Calu3 (cell line): ENCODE results near the gene DDX10. TPM values are rescaled to one million over a fixed set of nuclear protein-coding genes. Genes with fewer than 3 reads are reported as not detected.

ENCODE experiments used
- BruUV-seq: library from RNA; stranded (reverse); fragments of 400-500 nt; replicated peaks from 2 replicates; lab custom pipeline; 2021; lab: Mats Ljungman, UMichigan
- CTCF ChIA-PET: fragments of 300-600 bp; sonication (Branson Sonifier 250); formaldehyde crosslinking; loops from one replicate; lab custom pipeline; 2022; ENCODE audit warnings: antibody characterized with exemption; lab: Charles Lee
- DNase-seq: peaks from one replicate; pipeline ENCODE4 v3.0.0; 2022
- H3K27ac Mint-ChIP-seq: one replicate; pipeline ENCODE4 v1.8.0; 2022; ENCODE audit warnings: mixed read lengths; ENCODE audit not compliant: unreplicated experiment
- H3K27me3 Mint-ChIP-seq: one replicate; pipeline ENCODE4 v1.8.0; 2022; ENCODE audit warnings: mixed read lengths; ENCODE audit not compliant: unreplicated experiment
- H3K36me3 Mint-ChIP-seq: one replicate; pipeline ENCODE4 v1.8.0; 2022; ENCODE audit warnings: mild to moderate bottlenecking, moderate library complexity, mixed read lengths; ENCODE audit not compliant: insufficient read depth, unreplicated experiment
- H3K4me1 Mint-ChIP-seq: one replicate; pipeline ENCODE4 v1.8.0; 2022; ENCODE audit warnings: mild to moderate bottlenecking, low read depth, mixed read lengths; ENCODE audit not compliant: unreplicated experiment
- H3K4me3 Mint-ChIP-seq: one replicate; pipeline ENCODE4 v1.8.0; 2022; ENCODE audit warnings: mild to moderate bottlenecking, low read depth, moderate library complexity, mixed read lengths; ENCODE audit not compliant: unreplicated experiment
- H3K9me3 Mint-ChIP-seq: one replicate; pipeline ENCODE4 v1.8.0; 2022; ENCODE audit warnings: low read depth, mixed read lengths; ENCODE audit not compliant: unreplicated experiment
- intact Hi-C: fragments of 100-400 bp; cut with micrococcal nuclease; formaldehyde crosslinking; loops from one replicate; pipeline ENCODE4 v1.10.0; 2022; ENCODE audit not compliant: unreplicated experiment
- total RNA-seq: library from RNA; stranded (reverse); gene quantifications from 2 replicates; pipeline ENCODE4 v1.2.3, GENCODE V29; 2022
- TF ChIP-seq, protein P1 (sequence below): fragments of 200-600 bp; IDR thresholded peaks from one replicate; pipeline ENCODE4 v1.8.0; 2022; ENCODE audit warnings: antibody characterized with exemption; ENCODE audit not compliant: unreplicated experiment

Gene DDX10
- total RNA-seq, 1 experiment from 2014 or later, result 31.2 TPM

DNA sequence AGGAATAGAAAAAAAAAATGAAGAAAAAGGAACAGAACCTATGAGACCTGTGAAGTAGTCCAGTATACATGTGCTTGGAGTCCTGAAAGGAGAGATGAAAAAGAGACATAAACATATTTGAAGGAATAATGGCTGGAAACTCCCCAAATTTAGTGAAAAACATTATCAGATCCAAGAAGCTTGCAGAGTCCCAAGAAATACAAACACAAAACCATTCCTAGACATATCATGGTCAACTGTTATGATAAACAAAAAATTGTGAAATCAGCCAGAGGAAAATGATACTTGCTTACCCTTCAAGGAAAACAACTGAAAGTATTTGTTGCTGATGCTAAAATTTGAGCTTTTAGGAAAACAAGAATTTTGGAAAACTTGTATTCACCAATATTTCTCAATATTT lies 250.1 kb downstream of the DDX10 start:
- CTCF ChIA-PET, result interaction anchor here (0.7 kb wide), 2 partner anchors 8 to 25 kb away, joined by 3 to 4 read pairs; no protein-coding TSS in a partner anchor
- intact Hi-C loops, result no loop called here
- no peak overlapping the region for H3K4me3 Mint-ChIP-seq

DNA sequence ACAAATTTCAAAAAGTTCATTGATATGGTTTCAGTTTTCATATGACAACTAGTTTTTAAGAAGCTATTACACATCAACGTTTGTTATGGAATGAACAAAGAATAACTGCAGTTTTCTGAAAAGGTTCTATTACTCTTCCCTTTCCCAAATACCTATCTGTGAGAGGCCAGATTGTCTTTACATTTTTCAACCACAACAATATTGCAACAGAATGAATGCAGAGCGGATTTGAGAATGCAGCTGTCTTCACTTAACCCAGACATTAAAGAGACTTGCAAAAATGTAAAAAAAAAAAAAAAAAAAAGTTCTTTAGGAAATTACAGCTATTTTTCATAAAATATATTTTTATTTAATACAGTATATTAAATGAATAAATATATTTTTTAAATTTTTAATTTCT lies 250.8 kb downstream of the DDX10 start:
- Mint-ChIP-seq H3K27me3 (no peaks in the 10 kb centered on the region), H3K9me3 (no peaks in the 10 kb centered on the region), H3K27ac (no peak overlapping the region), H3K36me3 (peaks cover 3% of the 10 kb centered on the region), H3K4me1 (peaks cover 19% of the 10 kb centered on the region), H3K4me3 (no peak overlapping the region)
- TF ChIP-seq, protein P1, sequence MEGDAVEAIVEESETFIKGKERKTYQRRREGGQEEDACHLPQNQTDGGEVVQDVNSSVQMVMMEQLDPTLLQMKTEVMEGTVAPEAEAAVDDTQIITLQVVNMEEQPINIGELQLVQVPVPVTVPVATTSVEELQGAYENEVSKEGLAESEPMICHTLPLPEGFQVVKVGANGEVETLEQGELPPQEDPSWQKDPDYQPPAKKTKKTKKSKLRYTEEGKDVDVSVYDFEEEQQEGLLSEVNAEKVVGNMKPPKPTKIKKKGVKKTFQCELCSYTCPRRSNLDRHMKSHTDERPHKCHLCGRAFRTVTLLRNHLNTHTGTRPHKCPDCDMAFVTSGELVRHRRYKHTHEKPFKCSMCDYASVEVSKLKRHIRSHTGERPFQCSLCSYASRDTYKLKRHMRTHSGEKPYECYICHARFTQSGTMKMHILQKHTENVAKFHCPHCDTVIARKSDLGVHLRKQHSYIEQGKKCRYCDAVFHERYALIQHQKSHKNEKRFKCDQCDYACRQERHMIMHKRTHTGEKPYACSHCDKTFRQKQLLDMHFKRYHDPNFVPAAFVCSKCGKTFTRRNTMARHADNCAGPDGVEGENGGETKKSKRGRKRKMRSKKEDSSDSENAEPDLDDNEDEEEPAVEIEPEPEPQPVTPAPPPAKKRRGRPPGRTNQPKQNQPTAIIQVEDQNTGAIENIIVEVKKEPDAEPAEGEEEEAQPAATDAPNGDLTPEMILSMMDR, result no peak
- no peak for DNase-seq
- intact Hi-C loops, result no loop called here
- CTCF ChIA-PET, result no interaction called here
- BruUV-seq, result no TSS peak

More for the DNA sequence above, 250.1 kb downstream of the DDX10 start:
- no peak overlapping the region for H3K27ac Mint-ChIP-seq
- peaks cover 7% of the 10 kb centered on the region for H3K36me3 Mint-ChIP-seq
- no peaks in the 10 kb centered on the region for H3K9me3 Mint-ChIP-seq
- DNase-seq, result no peak
- no peaks in the 10 kb centered on the region for H3K27me3 Mint-ChIP-seq
- H3K4me1 Mint-ChIP-seq, result peaks cover 26% of the 10 kb centered on the region
- TF ChIP-seq, protein P1, result no peak
- BruUV-seq, result no TSS peak

DNA sequence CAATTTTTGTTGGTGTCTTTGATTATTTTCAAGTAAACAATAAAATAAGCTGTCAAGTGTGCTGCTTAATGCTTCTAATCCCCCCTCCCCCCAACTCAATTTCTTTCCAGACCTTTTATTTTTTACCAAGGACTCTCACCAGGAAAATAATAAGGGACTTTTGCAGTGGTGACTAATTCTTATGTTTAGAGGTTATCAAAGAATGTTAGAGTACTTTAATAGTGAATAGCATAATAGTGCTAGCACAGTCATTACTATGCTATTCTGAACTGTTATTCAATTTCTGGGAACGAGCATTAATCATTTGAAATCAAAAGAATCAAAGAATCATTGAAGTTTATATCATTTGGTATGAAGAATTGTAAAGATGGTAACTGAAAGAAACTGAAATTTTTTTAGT lies 251.4 kb downstream of the DDX10 start:
- Mint-ChIP-seq H3K9me3 (no peaks in the 10 kb centered on the region), H3K27me3 (no peaks in the 10 kb centered on the region), H3K4me3 (no peak overlapping the region), H3K27ac (no peak overlapping the region), H3K4me1 (peaks cover 15% of the 10 kb centered on the region), H3K36me3 (no peaks in the 10 kb centered on the region)
- CTCF ChIA-PET, result interaction anchor here (0.6 kb wide), 1 partner anchor 16 kb away, joined by 3 read pairs; no protein-coding TSS in a partner anchor
- DNase-seq, result no peak
- intact Hi-C loops, result no loop called here
- no TSS peak for BruUV-seq
- TF ChIP-seq, protein P1, result no peak

DNA sequence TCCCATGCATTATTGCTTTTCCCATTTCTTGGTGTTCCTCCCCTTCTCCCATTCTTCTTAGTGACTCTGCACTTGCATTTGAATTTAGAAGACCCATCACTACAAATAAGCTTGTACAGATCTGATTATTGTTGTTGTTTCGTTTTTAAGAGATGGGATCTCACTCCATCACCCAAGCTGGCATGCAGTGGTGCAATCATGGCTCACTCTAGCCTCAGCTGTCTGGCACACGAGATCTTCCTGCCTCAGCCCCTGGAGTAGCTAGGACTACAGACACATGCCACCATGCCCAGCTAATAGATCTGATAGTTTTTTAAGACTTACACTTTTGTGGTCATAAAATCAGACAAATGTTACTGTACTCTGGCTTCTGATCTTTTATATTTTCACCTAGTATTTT lies 252.1 kb downstream of the DDX10 start:
- no peak for DNase-seq
- H3K9me3 Mint-ChIP-seq, result no peaks in the 10 kb centered on the region
- TF ChIP-seq, protein P1, result no peak
- H3K4me3 Mint-ChIP-seq, result no peak overlapping the region
- no peaks in the 10 kb centered on the region for H3K36me3 Mint-ChIP-seq
- no peak overlapping the region for H3K27ac Mint-ChIP-seq
- H3K27me3 Mint-ChIP-seq, result no peaks in the 10 kb centered on the region
- BruUV-seq, result no TSS peak
- H3K4me1 Mint-ChIP-seq, result peaks cover 14% of the 10 kb centered on the region
- CTCF ChIA-PET, result no interaction called here
- intact Hi-C loops, result no loop called here
